IMR-90 (cell line): ENCODE results near the gene GSKIP. TPM values are rescaled to one million over a fixed set of nuclear protein-coding genes. Genes with fewer than 3 reads are reported as not detected.

Source experiments
- ATAC-seq: fragments of 200-7000 bp; cut with Tn5 transposase; 2 replicates; pipeline ENCODE4 v1.9.1; 2020; ENCODE audit warnings: low read depth, mild to moderate bottlenecking, moderate library complexity
- BruUV-seq: library from RNA; stranded (reverse); fragments of 400-500 nt; replicated peaks from 2 replicates; lab custom pipeline; 2021; lab: Mats Ljungman, UMichigan
- CTCF ChIA-PET: fragments of 300-600 bp; formaldehyde crosslinking; extraction: SDS; loops from one replicate; lab custom pipeline; 2021; ENCODE audit warnings: antibody characterized with exemption; lab: Yijun Ruan, JAX
- POLR2A ChIA-PET: fragments of 300-600 bp; sonication (Branson Sonifier 250); formaldehyde crosslinking; loops from one replicate; lab custom pipeline; 2022; ENCODE audit warnings: antibody characterized with exemption; ENCODE audit not compliant: unreplicated experiment; lab: Charles Lee
- DNase-seq: peaks from one replicate; pipeline ENCODE4 v3.0.0; 2013
- H2AFZ ChIP-seq: replicated peaks from 2 replicates; pipeline ENCODE3; 2013; ENCODE audit warnings: low read length, mild to moderate bottlenecking; ENCODE audit not compliant: poor library complexity
- H2AK5ac ChIP-seq: 2 replicates; pipeline ENCODE4 v1.6.1; 2013; ENCODE audit warnings: low read depth, low read length, inconsistent platforms
- H2AK9ac ChIP-seq: replicated peaks from 2 replicates; pipeline ENCODE3; 2013; ENCODE audit warnings: mild to moderate bottlenecking, low read depth, low read length, moderate library complexity; ENCODE audit not compliant: poor library complexity
- H2BK120ac ChIP-seq: 2 replicates; pipeline ENCODE4 v1.6.1; 2013; ENCODE audit warnings: low read depth, low read length, inconsistent platforms
- H2BK15ac ChIP-seq: 3 replicates; pipeline ENCODE4 v1.6.1; 2013; ENCODE audit warnings: low read depth, low read length, inconsistent platforms
- H2BK20ac ChIP-seq: 2 replicates; pipeline ENCODE4 v1.6.1; 2013; ENCODE audit warnings: low read depth, mild to moderate bottlenecking, inconsistent platforms, low read length, moderate library complexity
- H2BK5ac ChIP-seq: 2 replicates; pipeline ENCODE4 v1.6.1; 2013; ENCODE audit warnings: mild to moderate bottlenecking, low read depth, low read length, inconsistent platforms; ENCODE audit not compliant: poor library complexity, severe bottlenecking
- H3K14ac ChIP-seq: replicated peaks from 2 replicates; pipeline ENCODE4 v1.6.1; 2013; ENCODE audit warnings: low read depth, low read length, inconsistent platforms
- H3K18ac ChIP-seq: 2 replicates; pipeline ENCODE4 v1.6.1; 2013; ENCODE audit warnings: low read depth, low read length, control low read depth
- H3K23ac ChIP-seq: 2 replicates; pipeline ENCODE4 v1.6.1; 2013; ENCODE audit warnings: low read depth, low read length, inconsistent platforms
- H3K27ac ChIP-seq: 2 replicates; pipeline ENCODE4 v1.5.1; 2013; ENCODE audit warnings: mild to moderate bottlenecking, control low read depth, low read length; ENCODE audit not compliant: insufficient read depth
- H3K27me3 ChIP-seq: 2 replicates; pipeline ENCODE4 v1.6.1; 2013; ENCODE audit warnings: low read length; ENCODE audit not compliant: control insufficient read depth, insufficient read depth
- H3K36me3 ChIP-seq: 2 replicates; pipeline ENCODE4 v1.6.1; 2013; ENCODE audit warnings: low read length, mixed read lengths; ENCODE audit not compliant: control insufficient read depth, insufficient read depth
- H3K4ac ChIP-seq: 2 replicates; pipeline ENCODE4 v1.6.1; 2013; ENCODE audit warnings: low read depth, low read length, inconsistent platforms
- H3K4me1 ChIP-seq: 2 replicates; pipeline ENCODE4 v1.6.1; 2013; ENCODE audit warnings: low read length, mixed read lengths; ENCODE audit not compliant: control insufficient read depth, insufficient read depth
- H3K4me2 ChIP-seq: 2 replicates; pipeline ENCODE4 v1.6.1; 2013; ENCODE audit warnings: low read depth, mild to moderate bottlenecking, control low read depth, low read length, moderate library complexity
- H3K4me3 ChIP-seq: 2 replicates; pipeline ENCODE4 v1.5.1; 2013; ENCODE audit warnings: low read depth, mild to moderate bottlenecking, control low read depth, low read length, moderate library complexity; ENCODE audit not compliant: insufficient read depth
- H3K56ac ChIP-seq: 2 replicates; pipeline ENCODE4 v1.6.1; 2013; ENCODE audit warnings: low read length, inconsistent platforms; ENCODE audit not compliant: insufficient read depth; ENCODE audit errors: extremely low read depth
- H3K79me1 ChIP-seq, 2 experiments: 2 replicates each; pipeline ENCODE4 v1.6.1; 2013; ENCODE audit warnings: low read length in 2 of 2, inconsistent platforms in 1 of 2, low read depth in 1 of 2
- H3K9ac ChIP-seq: 2 replicates; pipeline ENCODE4 v1.6.1; 2013; ENCODE audit warnings: low read depth, low read length, control low read depth
- H3K9me1 ChIP-seq: 2 replicates; pipeline ENCODE4 v1.6.1; 2013; ENCODE audit warnings: low read length, inconsistent platforms; ENCODE audit not compliant: insufficient read depth
- H3K9me3 ChIP-seq: 2 replicates; pipeline ENCODE4 v1.6.1; 2013; ENCODE audit warnings: low read length; ENCODE audit not compliant: control insufficient read depth, insufficient read depth
- H4K20me1 ChIP-seq: 2 replicates; pipeline ENCODE4 v1.6.1; 2013; ENCODE audit warnings: low read length, inconsistent platforms; ENCODE audit not compliant: insufficient read depth
- H4K5ac ChIP-seq: 2 replicates; pipeline ENCODE4 v1.6.1; 2013; ENCODE audit warnings: mild to moderate bottlenecking, low read depth, low read length, control low read depth
- H4K8ac ChIP-seq, 2 experiments: 2 replicates each; pipeline ENCODE4 v1.6.1; 2013; ENCODE audit warnings: low read depth in 2 of 2, low read length in 2 of 2, control low read depth in 1 of 2, inconsistent platforms in 1 of 2
- H4K91ac ChIP-seq: 2 replicates; pipeline ENCODE4 v1.6.1; 2013; ENCODE audit warnings: low read depth, low read length, inconsistent platforms; ENCODE audit not compliant: insufficient read depth
- FOS ChIP-seq: fragments of 150-350 bp; IDR thresholded peaks from 2 replicates; pipeline ENCODE4 v1.6.1; 2016; ENCODE audit warnings: low read depth, low read length
- MAZ ChIP-seq: IDR thresholded peaks from 2 replicates; pipeline ENCODE4 v1.6.1; 2012; ENCODE audit warnings: low read depth, mild to moderate bottlenecking, low read length, improper control_type of control experiment, moderate library complexity, borderline replicate concordance
- MXI1 ChIP-seq: IDR thresholded peaks from 2 replicates; pipeline ENCODE4 v1.6.1; 2012; ENCODE audit warnings: low read depth, mild to moderate bottlenecking, low read length, moderate library complexity, borderline replicate concordance
- NFE2L2 ChIP-seq: fragments of 150-350 bp; IDR thresholded peaks from 2 replicates; pipeline ENCODE4 v1.6.1; 2016; ENCODE audit warnings: low read depth, mild to moderate bottlenecking, low read length
- POLR2A ChIP-seq: IDR thresholded peaks from 2 replicates; pipeline ENCODE4 v1.6.1; 2012; ENCODE audit warnings: mild to moderate bottlenecking, low read depth, low read length
- RFX5 ChIP-seq: IDR thresholded peaks from 2 replicates; pipeline ENCODE4 v1.8.0; 2012; ENCODE audit warnings: low read depth, mild to moderate bottlenecking, low read length, moderate library complexity
- SMC3 ChIP-seq: fragments of 150-350 bp; IDR thresholded peaks from 2 replicates; pipeline ENCODE4 v1.6.1; 2016; ENCODE audit warnings: low read depth, mild to moderate bottlenecking, antibody characterized with exemption, low read length, moderate library complexity
- USF2 ChIP-seq: fragments of 150-350 bp; IDR thresholded peaks from 2 replicates; pipeline ENCODE4 v1.6.1; 2017; ENCODE audit warnings: mild to moderate bottlenecking, antibody characterized with exemption, low read length, low read depth
- WGBS, 2 experiments: methylation state at CpG; one replicate each; pipeline versions ENCODE4 v1.1.5 to v1.1.7; 2013; ENCODE audit warnings: missing lambda C conversion rate in 2 of 2; ENCODE audit not compliant: insufficient read length in 1 of 2; ENCODE audit errors: extremely low coverage in 2 of 2; 5-methylcytosine and 5-hydroxymethylcytosine counted together
- dilution Hi-C: fragments of 300-500 bp; cut with HindIII; formaldehyde crosslinking; loops from one replicate; pipeline ENCODE4 v1.14.3; 2018; ENCODE audit warnings: low sequenced_read_pairs; ENCODE audit not compliant: unreplicated experiment
- in situ Hi-C: fragments of 300-500 bp; cut with MboI; formaldehyde crosslinking; loops from 3 replicates; pipeline ENCODE4 v1.14.3; 2019; ENCODE audit warnings: low sequenced_read_pairs, inconsistent platforms, mixed read lengths
- intact Hi-C: fragments of 100-400 bp; cut with micrococcal nuclease; formaldehyde crosslinking; loops from 2 replicates; pipeline ENCODE4 v1.10.0; 2022
- polyA plus RNA-seq, 3 experiments: library from polyadenylated mRNA; depleted of rRNA; stranded (reverse); fragments of >200 nt; gene quantifications; 2 replicates each; pipeline ENCODE4 v1.2.3, GENCODE V29; 2012; ENCODE audit warnings: low replicate concordance in 1 of 3
- total RNA-seq: library from RNA; depleted of rRNA; stranded (reverse); fragments of >200 nt; gene quantifications from 2 replicates; pipeline ENCODE4 v1.2.3, GENCODE V29; 2012

The GSKIP gene
- total and polyA plus RNA-seq, 2 of the 4 experiments (the other 2 are of a cell fraction) = 11.7 to 22.0 TPM

- no peaks in the 10 kb centered on the region for H3K4me1 ChIP-seq
- H3K56ac ChIP-seq = no peak overlapping the region
- no peak overlapping the region for H3K23ac ChIP-seq
- no TSS peak for BruUV-seq
- H3K4ac ChIP-seq = no peak overlapping the region
- no peaks in the 10 kb centered on the region for H3K27me3 ChIP-seq
- no peak overlapping the region for H3K18ac ChIP-seq
- H2BK120ac ChIP-seq = no peak overlapping the region
- H2AK5ac ChIP-seq = no peak overlapping the region
- DNase-seq (no peak), ATAC-seq (no peak)
- H2BK5ac ChIP-seq = no peak overlapping the region
- intact Hi-C loops (no loop called here), dilution Hi-C loops (no loop called here), in situ Hi-C loops (no loop called here)
- POLR2A ChIA-PET = no interaction called here
- H2BK15ac ChIP-seq = no peak overlapping the region
- no peaks in the 10 kb centered on the region for H3K9me3 ChIP-seq
- no peak for TF ChIP-seq RFX5
- no peak for TF ChIP-seq POLR2A
- TF ChIP-seq MXI1 = no peak
- TF ChIP-seq USF2 = no peak
- TF ChIP-seq FOS = no peak
- TF ChIP-seq NFE2L2 = no peak
- TF ChIP-seq SMC3 = no peak
- TF ChIP-seq MAZ = no peak
- no peak overlapping the region for H3K9ac ChIP-seq
- WGBS, 2 experiments = no CpG with 5 or more reads among the region's 3 CpGs
- peaks cover 2 to 7% of the 10 kb centered on the region in 2 experiments; a peak in 2 of 4 replicates for H3K79me1 ChIP-seq
- no peak overlapping the region for H3K14ac ChIP-seq
- no peak overlapping the region for H2BK20ac ChIP-seq
- H4K5ac ChIP-seq = no peak overlapping the region
- no peak overlapping the region for H3K4me3 ChIP-seq
- H3K27ac ChIP-seq = no peak overlapping the region
- CTCF ChIA-PET = interaction anchor here (0.6 to 0.7 kb wide), 2 partner anchors 16 to 207 kb away, joined by 4 to 6 read pairs; no protein-coding TSS in a partner anchor
- H3K4me2 ChIP-seq = no peak overlapping the region
- no peaks in the 10 kb centered on the region for H4K20me1 ChIP-seq
- no peak overlapping the region for H2AFZ ChIP-seq
- H3K9me1 ChIP-seq = no peaks in the 10 kb centered on the region
- H4K8ac ChIP-seq = no peak overlapping the region
- peaks cover 7% of the 10 kb centered on the region for H3K36me3 ChIP-seq
- H4K91ac ChIP-seq = no peak overlapping the region
- no peak overlapping the region for H2AK9ac ChIP-seq
These were observed 22.0 kb upstream of the GSKIP start for GRCh38 chr14:96341323-96341722.
